Mesenchymal stem cell (in vitro differentiated cells and primary cell): ENCODE results near the gene PCSK7.

ENCODE experiments used
- DNase-seq: peaks from one replicate; pipeline ENCODE4 v3.0.0-alpha.2; 2013
- H2AFZ ChIP-seq: one replicate; pipeline ENCODE4 v1.6.1; 2013; ENCODE audit warnings: low read depth, mild to moderate bottlenecking, control low read depth, inconsistent platforms, low read length, moderate library complexity
- H2AK5ac ChIP-seq: 2 replicates; pipeline ENCODE4 v1.6.1; 2013; ENCODE audit warnings: low read length, moderate library complexity, mild to moderate bottlenecking, inconsistent platforms; ENCODE audit not compliant: severe bottlenecking
- H2BK120ac ChIP-seq: one replicate; pipeline ENCODE4 v1.6.1; 2013; ENCODE audit warnings: low read depth, mild to moderate bottlenecking, inconsistent platforms, low read length, moderate library complexity
- H2BK12ac ChIP-seq, 2 experiments: one replicate each; pipeline ENCODE4 v1.6.1; 2013; ENCODE audit warnings: inconsistent platforms in 2 of 2, low read length in 2 of 2, mild to moderate bottlenecking in 2 of 2, moderate library complexity in 2 of 2, control low read depth in 1 of 2
- H2BK15ac ChIP-seq: one replicate; pipeline ENCODE4 v1.6.1; 2013; ENCODE audit warnings: mild to moderate bottlenecking, low read depth, inconsistent platforms; ENCODE audit not compliant: poor library complexity, severe bottlenecking
- H2BK5ac ChIP-seq: 2 replicates; pipeline ENCODE4 v1.6.1; 2013; ENCODE audit warnings: low read depth, mild to moderate bottlenecking, low read length, control low read depth, inconsistent platforms; ENCODE audit not compliant: poor library complexity, severe bottlenecking
- H3K14ac ChIP-seq, 2 experiments: one replicate each; pipeline ENCODE4 v1.6.1; 2013; ENCODE audit warnings: inconsistent platforms in 2 of 2, low read length in 2 of 2, control low read depth in 1 of 2, mild to moderate bottlenecking in 1 of 2, moderate library complexity in 1 of 2
- H3K18ac ChIP-seq, 2 experiments: one replicate each; pipeline ENCODE4 v1.6.1; 2013; ENCODE audit warnings: inconsistent platforms in 2 of 2, low read length in 2 of 2, control low read depth in 1 of 2, low read depth in 1 of 2, mild to moderate bottlenecking in 1 of 2
- H3K23ac ChIP-seq, 2 experiments: one replicate each; pipeline ENCODE4 v1.6.1; 2013; ENCODE audit warnings: inconsistent platforms in 2 of 2, low read length in 2 of 2, mild to moderate bottlenecking in 2 of 2, moderate library complexity in 2 of 2, control low read depth in 1 of 2
- H3K27ac ChIP-seq: 2 replicates; pipeline ENCODE4 v1.5.1; 2013; ENCODE audit warnings: mild to moderate bottlenecking, moderate library complexity, low read length, control low read depth, inconsistent platforms; ENCODE audit not compliant: poor library complexity, severe bottlenecking
- H3K27me3 ChIP-seq, 2 experiments: 2 replicates each; pipeline versions ENCODE4 v1.6.1 to v1.7.0; 2013; ENCODE audit warnings: low read length in 2 of 2, mild to moderate bottlenecking in 2 of 2, moderate library complexity in 2 of 2, control low read depth in 1 of 2, inconsistent platforms in 1 of 2; ENCODE audit not compliant: control insufficient read depth in 1 of 2, insufficient read depth in 1 of 2
- H3K36me3 ChIP-seq, 2 experiments: 2 replicates each; pipeline versions ENCODE4 v1.6.1 to v1.7.0; 2013; ENCODE audit warnings: low read length in 2 of 2, control low read depth in 1 of 2, inconsistent platforms in 1 of 2, low read depth in 1 of 2, mild to moderate bottlenecking in 1 of 2; ENCODE audit not compliant: insufficient read depth in 2 of 2, control insufficient read depth in 1 of 2
- H3K4ac ChIP-seq, 2 experiments: one replicate each; pipeline ENCODE4 v1.6.1; 2013; ENCODE audit warnings: inconsistent platforms in 2 of 2, low read length in 2 of 2, mild to moderate bottlenecking in 2 of 2, moderate library complexity in 2 of 2, control low read depth in 1 of 2, low read depth in 1 of 2
- H3K4me1 ChIP-seq: 2 replicates; pipeline ENCODE4 v1.6.1; 2013; ENCODE audit warnings: low read depth, low read length, control low read depth; ENCODE audit not compliant: control insufficient read depth, insufficient read depth
- H3K4me2 ChIP-seq: 2 replicates; pipeline ENCODE4 v1.6.1; 2013; ENCODE audit warnings: low read length, mild to moderate bottlenecking, inconsistent platforms; ENCODE audit not compliant: poor library complexity, severe bottlenecking
- H3K4me3 ChIP-seq, 2 experiments: 2 replicates each; pipeline versions ENCODE4 v1.5.1 to v1.7.0; 2013; ENCODE audit warnings: low read length in 2 of 2, mild to moderate bottlenecking in 2 of 2, control low read depth in 1 of 2, low read depth in 1 of 2; ENCODE audit not compliant: insufficient read depth in 1 of 2
- H3K79me1 ChIP-seq: replicated peaks from 2 replicates; pipeline ENCODE4 v1.6.1; 2013; ENCODE audit warnings: mild to moderate bottlenecking, control low read depth, low read length, inconsistent platforms; ENCODE audit not compliant: poor library complexity, severe bottlenecking
- H3K9ac ChIP-seq: 2 replicates; pipeline ENCODE4 v1.7.0; 2013; ENCODE audit warnings: mild to moderate bottlenecking, low read length, moderate library complexity
- H3K9me3 ChIP-seq: 2 replicates; pipeline ENCODE4 v1.7.0; 2013; ENCODE audit warnings: mild to moderate bottlenecking, low read length; ENCODE audit not compliant: control insufficient read depth
- H4K8ac ChIP-seq: one replicate; pipeline ENCODE4 v1.6.1; 2013; ENCODE audit warnings: inconsistent platforms, mild to moderate bottlenecking, low read length, moderate library complexity
- H4K91ac ChIP-seq: one replicate; pipeline ENCODE4 v1.6.1; 2013; ENCODE audit warnings: mild to moderate bottlenecking, low read length, inconsistent platforms
- WGBS: methylation state at CpG from one replicate; pipeline ENCODE4 v1.1.7; 2013; ENCODE audit warnings: mixed read lengths; 5-methylcytosine and 5-hydroxymethylcytosine counted together

Gene PCSK7

DNA sequence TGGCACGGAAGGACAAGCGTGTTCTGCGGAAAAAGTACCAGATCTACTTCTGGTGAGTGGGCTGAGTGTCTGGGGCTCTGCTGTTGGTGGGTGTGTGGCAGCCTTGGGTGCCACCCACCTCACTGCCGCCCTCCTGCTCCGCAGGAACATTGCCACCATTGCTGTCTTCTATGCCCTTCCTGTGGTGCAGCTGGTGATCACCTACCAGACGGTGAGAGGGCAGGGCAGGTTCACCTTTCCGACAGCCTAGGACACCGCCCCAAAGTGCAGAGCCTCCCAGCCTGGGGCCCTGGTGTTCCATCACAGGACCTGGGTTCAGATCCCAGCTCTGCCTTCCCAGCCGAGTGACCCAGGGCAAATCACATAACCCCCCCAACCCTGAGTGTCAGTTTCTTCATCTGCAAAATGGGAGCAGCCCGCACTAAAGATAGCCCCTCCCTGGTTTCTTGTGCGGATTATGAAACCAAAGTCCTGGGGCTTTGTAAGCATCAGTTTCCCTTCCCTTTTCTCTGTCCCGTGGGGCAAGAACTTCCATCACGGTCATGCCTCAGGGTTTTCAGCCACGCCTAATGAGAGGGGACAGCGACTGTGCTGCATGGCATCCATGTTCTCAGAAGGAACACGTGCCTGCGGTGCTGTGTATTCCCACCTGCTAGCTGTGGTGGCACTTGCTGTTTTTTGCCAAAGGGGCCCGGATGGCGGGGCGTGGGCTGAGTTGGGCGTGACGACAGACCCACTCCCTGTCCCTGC, 42.5 kb downstream of the PCSK7 start:
- Histone ChIP-seq H2AK5ac (no peak overlapping the region), H2AFZ (no peak overlapping the region), H3K36me3 (peaks cover 78 to 82% of the 10 kb centered on the region in 2 experiments), H2BK5ac (no peak overlapping the region), H3K14ac (no peak overlapping the region), H3K18ac (no peak overlapping the region), H4K91ac (peak overlapping the region; percentile 18), H3K4me3 (no peak overlapping the region), H3K4me2 (no peak overlapping the region), H2BK120ac (no peak overlapping the region), H3K4ac (no peak overlapping the region), H3K9ac (no peak overlapping the region), H3K9me3 (no peaks in the 10 kb centered on the region), H2BK12ac (no peak overlapping the region), H3K79me1 (no peaks in the 10 kb centered on the region), H3K27ac (no peak overlapping the region), H2BK15ac (no peak overlapping the region), H3K23ac (no peak overlapping the region), H3K4me1 (no peaks in the 10 kb centered on the region), H4K8ac (no peak overlapping the region), H3K27me3 (no peaks in the 10 kb centered on the region)
- no peak for DNase-seq
- WGBS = 97% methylated on average over 22 of the region's 22 CpGs

DNA sequence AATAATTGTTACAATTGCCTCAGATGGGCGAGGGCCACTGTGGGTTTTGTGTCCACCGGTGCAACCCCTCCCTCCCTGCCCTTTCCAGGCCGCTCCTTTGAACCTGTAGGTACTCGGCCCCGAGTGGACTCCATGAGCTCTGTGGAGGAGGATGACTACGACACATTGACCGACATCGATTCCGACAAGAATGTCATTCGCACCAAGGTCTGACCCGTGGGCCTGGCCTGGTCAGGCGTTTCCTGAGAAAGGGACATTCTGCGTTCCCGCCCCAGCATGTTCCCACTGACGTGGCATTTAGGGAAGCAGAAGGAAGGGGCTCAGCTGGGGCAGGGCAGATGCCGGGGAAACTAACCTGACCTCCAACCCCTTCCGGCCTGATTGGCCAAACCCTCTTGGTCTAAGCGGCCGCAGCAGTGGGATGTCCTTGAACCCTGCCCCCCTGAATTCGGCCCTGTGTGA, 43.2 kb downstream of the PCSK7 start:
- H2BK15ac ChIP-seq = no peak overlapping the region
- H3K9ac ChIP-seq = no peak overlapping the region
- no peak overlapping the region for H2AK5ac ChIP-seq
- H3K27me3 ChIP-seq = no peaks in the 10 kb centered on the region
- no peak overlapping the region for H3K4ac ChIP-seq
- no peak overlapping the region for H3K27ac ChIP-seq
- no peak overlapping the region for H3K4me2 ChIP-seq
- H3K4me1 ChIP-seq = no peaks in the 10 kb centered on the region
- no peaks in the 10 kb centered on the region for H3K79me1 ChIP-seq
- no peaks in the 10 kb centered on the region for H3K9me3 ChIP-seq
- no peak overlapping the region for H3K18ac ChIP-seq
- DNase-seq = no peak
- H3K23ac ChIP-seq = no peak overlapping the region
- H2BK12ac ChIP-seq = no peak overlapping the region
- H3K14ac ChIP-seq = no peak overlapping the region
- H2BK120ac ChIP-seq = no peak overlapping the region
- H4K8ac ChIP-seq = no peak overlapping the region
- H3K36me3 ChIP-seq = peaks cover 81 to 82% of the 10 kb centered on the region in 2 experiments
- no peak overlapping the region for H2BK5ac ChIP-seq
- 88% methylated on average over 20 of the region's 20 CpGs for WGBS
- no peak overlapping the region for H3K4me3 ChIP-seq
- no peak overlapping the region for H2AFZ ChIP-seq
- H4K91ac ChIP-seq = no peak overlapping the region

DNA sequence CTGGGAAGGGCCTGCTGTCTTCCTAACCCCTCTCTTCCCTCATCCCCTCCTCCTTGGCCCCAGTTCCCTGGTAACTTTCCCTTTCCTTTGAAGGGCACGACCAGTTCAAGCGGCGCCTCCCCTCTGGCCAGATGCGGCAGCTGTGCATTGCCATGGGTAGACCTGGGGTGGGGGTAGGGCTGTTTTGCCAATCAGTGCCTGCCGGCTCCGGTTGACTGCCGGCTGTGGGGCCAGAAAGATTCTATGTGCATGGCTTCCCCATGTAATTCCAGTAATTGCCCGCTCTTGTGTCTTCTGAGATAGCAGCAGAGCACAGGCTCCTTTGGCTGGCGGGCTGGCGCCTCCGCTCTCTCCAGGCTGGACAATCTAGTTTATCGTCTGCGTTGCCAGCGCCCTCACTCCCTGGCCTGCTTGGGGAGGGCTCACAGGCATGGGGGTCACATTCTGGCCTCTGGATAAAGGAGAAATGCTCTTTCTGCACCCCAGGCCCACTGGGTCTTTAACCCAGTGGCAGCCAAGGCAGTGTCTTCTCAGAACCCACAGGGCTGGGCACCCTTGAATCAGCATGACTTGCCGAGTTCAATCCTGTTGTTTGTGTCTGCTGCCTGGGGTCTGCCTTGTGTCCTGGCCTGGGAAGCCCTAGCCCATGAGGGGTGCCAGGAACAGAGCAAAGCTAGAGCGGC, 43.9 kb downstream of the PCSK7 start:
- no peak overlapping the region for H4K8ac ChIP-seq
- WGBS = 97% methylated on average over 16 of the region's 16 CpGs
- DNase-seq = no peak

DNA sequence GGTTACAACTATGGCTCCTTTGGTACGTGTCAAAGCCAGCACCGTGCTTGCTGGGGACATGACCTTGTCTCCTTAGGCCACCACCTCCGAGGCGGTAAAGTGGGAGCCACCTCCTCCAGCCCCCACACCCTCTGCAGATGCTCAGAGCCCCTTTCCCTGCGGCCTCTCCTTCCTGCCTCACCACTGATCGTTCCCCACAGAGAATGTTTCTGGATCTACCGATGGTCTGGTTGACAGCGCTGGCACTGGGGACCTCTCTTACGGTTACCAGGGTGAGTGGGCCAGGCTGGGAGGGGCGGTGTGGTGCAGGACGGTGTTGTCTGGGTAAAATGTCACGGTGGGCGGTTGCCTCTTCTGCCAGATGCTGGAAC, 44.5 kb downstream of the PCSK7 start:
- Histone ChIP-seq H3K4ac (no peak overlapping the region), H2BK15ac (no peak overlapping the region), H2BK5ac (no peak overlapping the region), H2AK5ac (no peak overlapping the region), H2BK120ac (no peak overlapping the region), H2BK12ac (no peak overlapping the region), H3K79me1 (no peaks in the 10 kb centered on the region), H3K18ac (no peak overlapping the region), H3K23ac (no peak overlapping the region), H4K91ac (no peak overlapping the region), H3K9me3 (no peaks in the 10 kb centered on the region), H3K36me3 (peaks cover 76 to 80% of the 10 kb centered on the region in 2 experiments), H3K4me1 (no peaks in the 10 kb centered on the region), H3K4me2 (no peak overlapping the region), H3K4me3 (no peak overlapping the region), H3K27ac (no peak overlapping the region), H3K9ac (no peak overlapping the region), H4K8ac (no peak overlapping the region), H3K27me3 (no peaks in the 10 kb centered on the region), H3K14ac (no peak overlapping the region), H2AFZ (no peak overlapping the region)
- 97% methylated on average over 13 of the region's 13 CpGs for WGBS
- no peak for DNase-seq

More for the DNA sequence above, 43.9 kb downstream of the PCSK7 start:
- no peaks in the 10 kb centered on the region for H3K79me1 ChIP-seq
- H3K14ac ChIP-seq = no peak overlapping the region
- no peak overlapping the region for H3K4me2 ChIP-seq
- no peak overlapping the region for H3K18ac ChIP-seq
- H2BK12ac ChIP-seq = no peak overlapping the region
- no peaks in the 10 kb centered on the region for H3K9me3 ChIP-seq
- no peak overlapping the region for H3K23ac ChIP-seq
- H4K91ac ChIP-seq = no peak overlapping the region
- no peak overlapping the region for H3K4me3 ChIP-seq
- H2AFZ ChIP-seq = no peak overlapping the region
- no peak overlapping the region for H2BK120ac ChIP-seq
- H3K27me3 ChIP-seq = no peaks in the 10 kb centered on the region
- H2BK15ac ChIP-seq = no peak overlapping the region
- H3K36me3 ChIP-seq = peaks cover 77 to 80% of the 10 kb centered on the region in 2 experiments
- H3K27ac ChIP-seq = no peak overlapping the region
- no peak overlapping the region for H2AK5ac ChIP-seq
- H3K4me1 ChIP-seq = no peaks in the 10 kb centered on the region
- H3K4ac ChIP-seq = no peak overlapping the region
- H3K9ac ChIP-seq = no peak overlapping the region
- no peak overlapping the region for H2BK5ac ChIP-seq
